Measurements from ENCODE around the gene FAM170B.

DNA sequence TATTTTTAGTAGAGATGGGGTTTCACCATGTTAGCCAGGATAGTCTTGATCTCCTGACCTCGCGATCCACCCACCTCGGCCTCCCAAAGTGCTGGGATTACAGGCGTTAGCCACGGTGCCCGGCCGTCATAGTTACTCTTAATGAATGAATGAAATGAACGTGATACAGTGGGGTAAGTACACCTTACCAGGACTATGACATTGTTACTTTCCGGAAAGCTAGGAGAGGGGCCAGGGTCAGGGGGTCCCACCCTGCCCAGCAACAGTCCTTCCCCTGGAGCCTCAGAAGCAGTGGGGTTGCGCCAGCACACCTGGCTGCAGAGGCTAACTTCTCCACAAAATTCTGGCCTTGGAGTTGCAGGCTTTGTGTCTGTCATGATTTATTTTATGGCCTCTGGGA lies 39.9 kb downstream of the FAM170B start:
- no peak for TF ChIP-seq RCOR1 (IDR thresholded peaks at IDR 0.05; ENCODE audit: low read length)
- no peak for TF ChIP-seq MEF2A (IDR thresholded peaks at IDR 0.05; ENCODE audit: borderline replicate concordance, low read depth)
- no peak for TF ChIP-seq POLR2AphosphoS5 (IDR thresholded peaks at IDR 0.05; ENCODE audit: low read depth, low read length)
- TF ChIP-seq, protein P1, sequence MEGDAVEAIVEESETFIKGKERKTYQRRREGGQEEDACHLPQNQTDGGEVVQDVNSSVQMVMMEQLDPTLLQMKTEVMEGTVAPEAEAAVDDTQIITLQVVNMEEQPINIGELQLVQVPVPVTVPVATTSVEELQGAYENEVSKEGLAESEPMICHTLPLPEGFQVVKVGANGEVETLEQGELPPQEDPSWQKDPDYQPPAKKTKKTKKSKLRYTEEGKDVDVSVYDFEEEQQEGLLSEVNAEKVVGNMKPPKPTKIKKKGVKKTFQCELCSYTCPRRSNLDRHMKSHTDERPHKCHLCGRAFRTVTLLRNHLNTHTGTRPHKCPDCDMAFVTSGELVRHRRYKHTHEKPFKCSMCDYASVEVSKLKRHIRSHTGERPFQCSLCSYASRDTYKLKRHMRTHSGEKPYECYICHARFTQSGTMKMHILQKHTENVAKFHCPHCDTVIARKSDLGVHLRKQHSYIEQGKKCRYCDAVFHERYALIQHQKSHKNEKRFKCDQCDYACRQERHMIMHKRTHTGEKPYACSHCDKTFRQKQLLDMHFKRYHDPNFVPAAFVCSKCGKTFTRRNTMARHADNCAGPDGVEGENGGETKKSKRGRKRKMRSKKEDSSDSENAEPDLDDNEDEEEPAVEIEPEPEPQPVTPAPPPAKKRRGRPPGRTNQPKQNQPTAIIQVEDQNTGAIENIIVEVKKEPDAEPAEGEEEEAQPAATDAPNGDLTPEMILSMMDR (IDR thresholded peaks at IDR 0.05) = no peak
- TF ChIP-seq FOXJ3 (CRISPR knock-in tag; IDR thresholded peaks at IDR 0.05) = no peak
- TF ChIP-seq RAD21 (IDR thresholded peaks at IDR 0.05; ENCODE audit: low read length) = no peak

Data from SK-N-SH (cell line).